Measurements from ENCODE around the gene TMEM178B. TPM values are rescaled to one million over a fixed set of nuclear protein-coding genes. Genes with fewer than 3 reads are reported as not detected.
A peak's percentile ranks its signal among the peaks of the same experiment; 100 is the strongest.

The TMEM178B gene
- total RNA-seq, 1 donor, result 0.43 TPM

- no peak for DNase-seq (ENCODE audit: low read depth)
- TF ChIP-seq CTCF (IDR thresholded peaks at IDR 0.05; ENCODE audit: insufficient read depth, low read depth, low read length), result no peak
- H3K4me3 ChIP-seq (ENCODE audit: low read depth, low read length), result no peak overlapping the region
Measured at GRCh38 chr7:141228482-141228881, 154.6 kb downstream of the TMEM178B start.

GRCh38 chr7:141231018-141231792 is 157.3 kb downstream of the TMEM178B start:
- peak; percentile 41 for TF ChIP-seq CTCF (IDR thresholded peaks at IDR 0.05; ENCODE audit: insufficient read depth, low read depth, low read length)
- DNase-seq (ENCODE audit: low read depth), result peak; percentile 26

GRCh38 chr7:141232286-141233051 is 158.6 kb downstream of the TMEM178B start:
- H3K4me3 ChIP-seq (ENCODE audit: low read depth, low read length), result no peak overlapping the region
- TF ChIP-seq CTCF (IDR thresholded peaks at IDR 0.05; ENCODE audit: insufficient read depth, low read depth, low read length), result no peak
- no peak for DNase-seq (ENCODE audit: low read depth)

More at GRCh38 chr7:141231018-141231792, 157.3 kb downstream of the TMEM178B start:
- H3K4me3 ChIP-seq (ENCODE audit: low read depth, low read length), result no peak overlapping the region

GRCh38 chr7:141234335-141235105 is 160.7 kb downstream of the TMEM178B start:
- no peak for TF ChIP-seq CTCF (IDR thresholded peaks at IDR 0.05; ENCODE audit: insufficient read depth, low read depth, low read length)
- no peak for DNase-seq (ENCODE audit: low read depth)
- no peak overlapping the region for H3K4me3 ChIP-seq (ENCODE audit: low read depth, low read length)

- no peak for TF ChIP-seq CTCF (IDR thresholded peaks at IDR 0.05; ENCODE audit: insufficient read depth, low read depth, low read length)
- H3K4me3 ChIP-seq (ENCODE audit: low read depth, low read length), result no peak overlapping the region
- DNase-seq (ENCODE audit: low read depth), result no peak
Measured at GRCh38 chr7:141235656-141236055, 161.8 kb downstream of the TMEM178B start.

GRCh38 chr7:141238596-141239243 is 164.9 kb downstream of the TMEM178B start:
- no peak overlapping the region for H3K4me3 ChIP-seq (ENCODE audit: low read depth, low read length)
- no peak for TF ChIP-seq CTCF (IDR thresholded peaks at IDR 0.05; ENCODE audit: insufficient read depth, low read depth, low read length)
- no peak for DNase-seq (ENCODE audit: low read depth)
